Activated CD4-positive, alpha-beta memory T cell treated with anti-CD3 and anti-CD28 coated beads for 36 hours (primary cell): ENCODE results near the gene CBLC. TPM values are rescaled to one million over a fixed set of nuclear protein-coding genes. Genes with fewer than 3 reads are reported as not detected.

Source experiments
- CTCF ChIA-PET: fragments of 350-600 bp; sonication (Branson Sonifier 250); formaldehyde crosslinking; loops from one replicate; lab custom pipeline; 2021; ENCODE audit warnings: antibody characterized with exemption, inconsistent platforms; lab: Charles Lee
- POLR2A ChIA-PET: fragments of 350-600 bp; sonication (Branson Sonifier 250); formaldehyde crosslinking; loops from one replicate; lab custom pipeline; 2021; ENCODE audit warnings: antibody characterized with exemption; lab: Charles Lee
- DNase-seq: peaks from one replicate; pipeline ENCODE4 v3.0.0-alpha.2; 2020
- H3K27ac Mint-ChIP-seq: one replicate; pipeline ENCODE4 v1.8.0; 2021; ENCODE audit warnings: mixed read lengths
- H3K27me3 Mint-ChIP-seq: one replicate; pipeline ENCODE4 v1.8.0; 2021; ENCODE audit warnings: mixed read lengths
- H3K36me3 Mint-ChIP-seq: one replicate; pipeline ENCODE4 v1.8.0; 2021; ENCODE audit warnings: mixed read lengths
- H3K4me1 Mint-ChIP-seq: one replicate; pipeline ENCODE4 v1.8.0; 2021; ENCODE audit warnings: low read depth, mixed read lengths
- H3K4me3 Mint-ChIP-seq: one replicate; pipeline ENCODE4 v1.8.0; 2021; ENCODE audit warnings: mild to moderate bottlenecking, mixed read lengths
- H3K9me3 Mint-ChIP-seq: one replicate; pipeline ENCODE4 v1.8.0; 2021; ENCODE audit warnings: mixed read lengths
- intact Hi-C: fragments of 100-400 bp; cut with micrococcal nuclease; formaldehyde crosslinking; loops from one replicate; pipeline ENCODE4 v1.15.1; 2023
- microRNA-seq: library from miRNA; unstranded; fragments of <30 nt; microRNA quantifications from one replicate; pipeline ENCODE4 v1.2.0, GENCODE V29; 2022; ENCODE audit warnings: borderline number of aligned reads, borderline microRNAs expressed, borderline replicate concordance
- total RNA-seq, 2 experiments: library from RNA; stranded (reverse); gene quantifications; one replicate each; pipeline ENCODE4 v1.2.3, GENCODE V29; 2021

Gene CBLC
- total RNA-seq, 2 experiments from 2014 or later = not detected

DNA sequence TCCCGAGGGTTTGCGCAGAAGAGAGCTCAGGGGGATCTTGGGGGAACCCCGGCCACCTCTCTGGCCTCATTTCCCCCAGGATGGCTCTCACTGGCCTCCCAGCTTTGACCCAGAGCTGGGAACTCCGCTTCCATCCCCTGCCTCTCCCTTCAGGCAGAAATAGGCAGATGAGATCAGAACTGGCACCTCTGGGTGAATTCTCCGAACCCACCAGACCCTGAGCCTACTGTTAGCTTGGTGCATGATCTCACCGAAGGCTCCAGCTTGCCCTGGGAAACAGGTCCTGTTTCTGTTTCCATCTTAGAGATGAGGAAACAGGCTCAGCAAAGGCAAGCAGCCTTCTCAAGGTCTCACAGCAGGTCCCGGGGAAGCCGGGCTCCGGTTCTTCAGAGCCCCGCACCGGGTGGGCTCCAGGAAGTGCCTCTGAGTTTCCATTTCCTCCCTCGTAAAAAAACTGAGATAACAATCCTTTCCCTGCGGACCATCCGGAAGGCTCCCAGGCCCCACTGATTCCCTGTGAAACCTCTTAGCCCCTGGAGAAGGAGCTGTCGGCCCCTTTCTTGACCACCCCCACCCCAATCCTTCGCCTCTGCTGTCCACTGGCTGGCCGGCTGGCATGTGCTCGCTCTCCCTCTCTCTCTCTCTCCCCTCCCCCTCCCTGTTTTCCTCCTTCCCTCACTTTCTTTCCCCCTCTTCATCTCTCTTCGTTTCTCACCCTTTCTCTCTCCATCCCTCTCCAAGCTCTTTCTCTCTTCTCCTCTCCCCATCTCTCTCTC, 70.5 kb downstream of the CBLC start:
- peaks cover 18% of the 10 kb centered on the region for H3K4me1 Mint-ChIP-seq
- intact Hi-C loops = loop anchor here (10.0 kb wide), 1 partner anchor 193 kb away; no protein-coding TSS in a partner anchor
- POLR2A ChIA-PET = no interaction called here

DNA sequence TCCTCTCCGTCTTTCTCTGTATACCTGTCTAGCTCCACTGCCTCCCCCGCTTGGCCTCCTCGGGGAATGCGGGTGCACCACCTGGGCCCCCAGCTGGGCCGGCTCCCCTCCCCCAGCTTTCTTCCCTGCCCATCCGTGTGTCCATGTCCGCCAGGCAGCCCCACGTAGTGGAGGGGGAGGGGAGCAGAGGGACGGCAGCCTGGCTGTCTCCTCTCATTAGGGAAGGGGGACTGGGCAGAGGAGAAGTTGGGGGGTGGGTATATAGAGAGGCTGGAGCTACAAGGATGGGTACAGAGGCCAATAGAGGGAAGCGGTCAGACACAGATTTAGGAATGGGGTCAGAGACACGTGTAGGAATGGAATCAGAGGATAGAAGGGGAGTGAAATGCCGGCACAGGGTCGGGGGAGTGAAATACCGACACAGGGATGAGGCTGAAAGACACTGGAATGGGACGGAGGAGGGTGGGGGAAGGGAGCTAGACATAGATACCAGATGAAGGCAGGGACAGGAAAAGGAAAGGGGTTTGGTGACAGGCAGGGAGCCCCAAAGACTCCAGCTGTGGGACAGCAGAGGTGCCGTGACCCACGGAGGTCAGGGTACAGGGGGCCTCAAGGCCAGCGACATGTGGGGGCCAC, 71.2 kb downstream of the CBLC start:
- ChIA-PET POLR2A (no interaction called here), CTCF (interaction anchor here (1.8 kb wide), 1 partner anchor 125 kb away, joined by 5 read pairs; no protein-coding TSS in a partner anchor)
- no peak overlapping the region for H3K27ac Mint-ChIP-seq
- H3K9me3 Mint-ChIP-seq = no peaks in the 10 kb centered on the region
- peaks cover 11% of the 10 kb centered on the region for H3K27me3 Mint-ChIP-seq
- no peak overlapping the region for H3K4me3 Mint-ChIP-seq
- DNase-seq = no peak
- no peaks in the 10 kb centered on the region for H3K36me3 Mint-ChIP-seq
- H3K4me1 Mint-ChIP-seq = peaks cover 18% of the 10 kb centered on the region
- intact Hi-C loops = loop anchor here (10.0 kb wide), 1 partner anchor 194 kb away; no protein-coding TSS in a partner anchor

More for the DNA sequence above, 70.5 kb downstream of the CBLC start:
- H3K27ac Mint-ChIP-seq = no peak overlapping the region
- no peaks in the 10 kb centered on the region for H3K36me3 Mint-ChIP-seq
- no peak overlapping the region for H3K4me3 Mint-ChIP-seq
- peaks cover 11% of the 10 kb centered on the region for H3K27me3 Mint-ChIP-seq
- no peaks in the 10 kb centered on the region for H3K9me3 Mint-ChIP-seq
- CTCF ChIA-PET = interaction anchor here (1.8 kb wide), 1 partner anchor 124 kb away, joined by 5 read pairs; no protein-coding TSS in a partner anchor
- peak; percentile 11 for DNase-seq

Small RNA genes lying within 50 kb of the gene (microRNA-seq; reads per million reads assigned to microRNA genes)
- not detected for gene MIR8085

Other genes starting within 250 kb of the CBLC start
- gene CEACAM20, start 248.2 kb upstream of the CBLC start, total RNA-seq = not detected
- not detected for gene IGSF23, start 164.3 kb upstream of the CBLC start, total RNA-seq
- gene PVR, start 134.0 kb upstream of the CBLC start, total RNA-seq = 1 to 10 TPM; 6.5 to 7.4 TPM
- under 1 TPM; 0.31 to 0.57 TPM for gene CEACAM19, start 106.4 kb upstream of the CBLC start, total RNA-seq
- gene CEACAM16, start 78.7 kb upstream of the CBLC start, total RNA-seq = not detected
- gene BCL3, start 29.2 kb upstream of the CBLC start, total RNA-seq = 10 to 100 TPM; 75.0 to 79.6 TPM
- not detected for gene BCAM, start 31.2 kb downstream of the CBLC start, total RNA-seq
- gene NECTIN2, start 68.4 kb downstream of the CBLC start, total RNA-seq = 1 to 10 TPM in 1 of 2 experiments, under 1 TPM in 1; 0.71 to 1.9 TPM
- 10 to 100 TPM; 86.4 to 87.1 TPM for gene TOMM40, start 113.4 kb downstream of the CBLC start, total RNA-seq
- gene APOE, start 127.9 kb downstream of the CBLC start, total RNA-seq = under 1 TPM; 0.44 to 0.48 TPM
- gene APOC1, start 136.7 kb downstream of the CBLC start, total RNA-seq = 1 to 10 TPM; 1.4 to 2.2 TPM
- gene APOC4, start 164.3 kb downstream of the CBLC start, total RNA-seq = not detected
- not detected for gene APOC2, start 168.2 kb downstream of the CBLC start, total RNA-seq
- 10 to 100 TPM; 43.9 to 45.0 TPM for gene CLPTM1, start 177.5 kb downstream of the CBLC start, total RNA-seq
- gene RELB, start 223.6 kb downstream of the CBLC start, total RNA-seq = 10 to 100 TPM; 62.4 to 63.1 TPM